ENCODE measurements around the gene KLHL9. TPM values are rescaled to one million over a fixed set of nuclear protein-coding genes. Genes with fewer than 3 reads are reported as not detected.

The KLHL9 gene
- polyA plus RNA-seq, 4 donors, result 4.6 to 31.5 (median 7.5) TPM

Other genes starting within 250 kb of the KLHL9 start
- gene IFNW1, start 193.6 kb downstream of the KLHL9 start, polyA plus RNA-seq, result under 1 TPM in 1 of 4 donors, not detected in 3; 0.03 TPM
- not detected for gene IFNA21, start 168.7 kb downstream of the KLHL9 start, polyA plus RNA-seq
- not detected for gene IFNA4, start 147.8 kb downstream of the KLHL9 start, polyA plus RNA-seq
- not detected for gene IFNA7, start 133.2 kb downstream of the KLHL9 start, polyA plus RNA-seq
- gene IFNA10, start 128.3 kb downstream of the KLHL9 start, polyA plus RNA-seq, result not detected
- gene IFNA16, start 118.1 kb downstream of the KLHL9 start, polyA plus RNA-seq, result not detected
- gene IFNA17, start 107.2 kb downstream of the KLHL9 start, polyA plus RNA-seq, result not detected
- gene IFNA14, start 95.4 kb downstream of the KLHL9 start, polyA plus RNA-seq, result not detected
- not detected for gene IFNA5, start 30.1 kb downstream of the KLHL9 start, polyA plus RNA-seq
- not detected for gene IFNA6, start 15.5 kb upstream of the KLHL9 start, polyA plus RNA-seq
- gene IFNA13, start 32.7 kb upstream of the KLHL9 start, polyA plus RNA-seq, result not detected
- gene IFNA2, start 50.0 kb upstream of the KLHL9 start, polyA plus RNA-seq, result not detected
- not detected for gene IFNA8, start 73.7 kb upstream of the KLHL9 start, polyA plus RNA-seq
- gene IFNA1, start 105.0 kb upstream of the KLHL9 start, polyA plus RNA-seq, result not detected
- 1 to 10 TPM in 2 of 4 donors, under 1 TPM in 2; 0.73 to 5.4 (median 1.4) TPM for gene IFNE, start 146.9 kb upstream of the KLHL9 start, polyA plus RNA-seq